GM04504 (cell line): Measurements from ENCODE around the gene FSTL4.
A peak's percentile ranks its signal among the peaks of the same experiment; 100 is the strongest.

ENCODE experiments used
- DNase-seq: peaks from one replicate; pipeline ENCODE4 v3.0.0-alpha.2; 2012; ENCODE audit warnings: low read depth

Gene FSTL4

GRCh38 chr5:133261993-133262392, 350.3 kb downstream of the FSTL4 start:
- no peak for DNase-seq

GRCh38 chr5:133260715-133261114, 351.6 kb downstream of the FSTL4 start:
- DNase-seq = no peak

- DNase-seq = no peak
Measured at GRCh38 chr5:133259199-133259997, 352.9 kb downstream of the FSTL4 start.

GRCh38 chr5:133257977-133258376, 354.4 kb downstream of the FSTL4 start:
- no peak for DNase-seq

- no peak for DNase-seq
Measured at GRCh38 chr5:133256276-133256675, 356.1 kb downstream of the FSTL4 start.

- DNase-seq = no peak
Measured at GRCh38 chr5:133254803-133255202, 357.5 kb downstream of the FSTL4 start.

GRCh38 chr5:133253671-133254070, 358.7 kb downstream of the FSTL4 start:
- DNase-seq = no peak

GRCh38 chr5:133253070-133253469, 359.3 kb downstream of the FSTL4 start:
- no peak for DNase-seq

- no peak for DNase-seq
Measured at GRCh38 chr5:133252133-133252480, 360.2 kb downstream of the FSTL4 start.

GRCh38 chr5:133251296-133252132, 360.8 kb downstream of the FSTL4 start:
- no peak for DNase-seq

GRCh38 chr5:133250527-133250926, 361.8 kb downstream of the FSTL4 start:
- DNase-seq = no peak

- DNase-seq = no peak
Measured at GRCh38 chr5:133249593-133249992, 362.7 kb downstream of the FSTL4 start.

- no peak for DNase-seq
Measured at GRCh38 chr5:133247881-133248624, 364.3 kb downstream of the FSTL4 start.

- DNase-seq = no peak
Measured at GRCh38 chr5:133247151-133247709, 365.1 kb downstream of the FSTL4 start.

- no peak for DNase-seq
Measured at GRCh38 chr5:133246376-133247150, 365.8 kb downstream of the FSTL4 start.

- no peak for DNase-seq
Measured at GRCh38 chr5:133246053-133246370, 366.3 kb downstream of the FSTL4 start.

- DNase-seq = peak; percentile 46
Measured at GRCh38 chr5:133245191-133246052, 366.9 kb downstream of the FSTL4 start.

- DNase-seq = no peak
Measured at GRCh38 chr5:133244242-133244641, 368.1 kb downstream of the FSTL4 start.

GRCh38 chr5:133243196-133243595, 369.1 kb downstream of the FSTL4 start:
- no peak for DNase-seq

GRCh38 chr5:133242221-133242835, 370.0 kb downstream of the FSTL4 start:
- DNase-seq = no peak
